H1 (cell line): ENCODE results near the gene ZNF839. TPM values are rescaled to one million over a fixed set of nuclear protein-coding genes. Genes with fewer than 3 reads are reported as not detected.

ENCODE experiments used
- CTCF ChIA-PET: fragments of 300-600 bp; sonication (Branson Sonifier 250); formaldehyde crosslinking; loops from one replicate; lab custom pipeline; 2021; ENCODE audit not compliant: partially characterized antibody; lab: Charles Lee
- POLR2A ChIA-PET: fragments of 300-600 bp; sonication (Branson Sonifier 250); formaldehyde crosslinking; loops from one replicate; lab custom pipeline; 2021; ENCODE audit warnings: inconsistent platforms; ENCODE audit not compliant: partially characterized antibody; lab: Charles Lee
- DNase-seq, 2 experiments: peaks; one replicate each; pipeline versions ENCODE4 v3.0.0 to v3.0.0-alpha.2; 2010 to 2022; ENCODE audit warnings: low spot score in 2 of 2, low read depth in 1 of 2, mixed read lengths in 1 of 2
- FAIRE-seq: peaks from 2 replicates; lab custom pipeline; 2011; peaks lifted over from hg19 to GRCh38; lab: Jason Lieb, UNC
- H2AFZ ChIP-seq: 2 replicates; pipeline ENCODE4 v1.8.1; 2012; ENCODE audit warnings: low read length, inconsistent platforms
- H2AK5ac ChIP-seq: 2 replicates; pipeline ENCODE4 v1.6.1; 2013; ENCODE audit warnings: low read depth, low read length
- H2BK120ac ChIP-seq: replicated peaks from 2 replicates; pipeline ENCODE3; 2013; ENCODE audit warnings: low read depth, low read length, inconsistent platforms
- H2BK12ac ChIP-seq: 2 replicates; pipeline ENCODE4 v1.6.1; 2013; ENCODE audit warnings: low read depth, low read length
- H2BK15ac ChIP-seq: 2 replicates; pipeline ENCODE4 v1.6.1; 2013; ENCODE audit warnings: low read length
- H2BK20ac ChIP-seq: 2 replicates; pipeline ENCODE4 v1.6.1; 2013; ENCODE audit warnings: low read length
- H2BK5ac ChIP-seq: 2 replicates; pipeline ENCODE4 v1.6.1; 2013; ENCODE audit warnings: low read depth, low read length
- H3K14ac ChIP-seq: 2 replicates; pipeline ENCODE4 v1.6.1; 2013; ENCODE audit warnings: inconsistent platforms; ENCODE audit not compliant: insufficient read length
- H3K18ac ChIP-seq: 2 replicates; pipeline ENCODE4 v1.6.1; 2013; ENCODE audit warnings: low read length; ENCODE audit errors: extremely low read depth
- H3K23ac ChIP-seq: 2 replicates; pipeline ENCODE4 v1.6.1; 2013; ENCODE audit warnings: inconsistent platforms; ENCODE audit not compliant: insufficient read length
- H3K23me2 ChIP-seq: 2 replicates; pipeline ENCODE4 v1.6.1; 2013; ENCODE audit warnings: low read depth, low read length
- H3K27ac ChIP-seq: 2 replicates; pipeline ENCODE4 v1.6.1; 2011; ENCODE audit warnings: low read depth, low read length, inconsistent platforms
- H3K27me3 ChIP-seq, 4 experiments: replicated peaks in 1 of 4; 1 replicate in 1 of 4; 2 replicates in 3 of 4; pipeline versions ENCODE4 v1.6.1 to v1.8.1; 2011 to 2013; ENCODE audit warnings: low read length in 3 of 4, mild to moderate bottlenecking in 3 of 4, inconsistent platforms in 2 of 4, mixed read lengths in 2 of 4, moderate library complexity in 1 of 4; ENCODE audit not compliant: control insufficient read depth in 3 of 4, insufficient read depth in 3 of 4; ENCODE audit errors: extremely low read depth in 1 of 4
- H3K36me3 ChIP-seq, 4 experiments: 2 replicates each; pipeline versions ENCODE4 v1.6.1 to v1.8.1; 2011 to 2013; ENCODE audit warnings: mild to moderate bottlenecking in 4 of 4, low read length in 3 of 4, moderate library complexity in 2 of 4, control low read depth in 1 of 4, inconsistent platforms in 1 of 4; ENCODE audit not compliant: insufficient read depth in 4 of 4, control insufficient read depth in 2 of 4
- H3K4ac ChIP-seq: replicated peaks from 2 replicates; pipeline ENCODE3; 2013; ENCODE audit warnings: low read length, low read depth, mixed read lengths, inconsistent platforms; ENCODE audit not compliant: insufficient read length
- H3K4me1 ChIP-seq, 4 experiments: replicated peaks in 1 of 4; 1 replicate in 1 of 4; 2 replicates in 3 of 4; pipeline versions ENCODE4 v1.6.1 to v1.8.1; 2011 to 2013; ENCODE audit warnings: low read length in 3 of 4, inconsistent platforms in 2 of 4, mixed read lengths in 1 of 4; ENCODE audit not compliant: insufficient read depth in 4 of 4, control insufficient read depth in 3 of 4
- H3K4me2 ChIP-seq, 2 experiments: 2 replicates each; pipeline versions ENCODE4 v1.6.1 to v1.8.1; 2011 to 2013; ENCODE audit warnings: low read depth in 2 of 2, low read length in 2 of 2, control low read depth in 1 of 2, inconsistent platforms in 1 of 2, mild to moderate bottlenecking in 1 of 2; ENCODE audit not compliant: insufficient read depth in 1 of 2
- H3K4me3 ChIP-seq, 4 experiments: fragments of 200-600, 300-600 bp in 1 of 4; sonication (generic), shearing (Covaris generic), sonication (Bioruptor Twin) in 1 of 4; 2 replicates each; pipeline versions ENCODE4 v1.5.1 to v1.8.1; 2011 to 2016; ENCODE audit warnings: low read length in 4 of 4, low read depth in 3 of 4, control low read depth in 2 of 4, inconsistent platforms in 2 of 4, mild to moderate bottlenecking in 2 of 4, mixed read lengths in 1 of 4, moderate library complexity in 1 of 4; ENCODE audit not compliant: insufficient read depth in 2 of 4; ENCODE audit errors: extremely low read depth in 1 of 4
- H3K56ac ChIP-seq: replicated peaks from 2 replicates; pipeline ENCODE3; 2013; ENCODE audit warnings: low read depth, mild to moderate bottlenecking, mixed read lengths, low read length, inconsistent platforms; ENCODE audit not compliant: insufficient read length
- H3K79me1 ChIP-seq: 2 replicates; pipeline ENCODE4 v1.6.1; 2013; ENCODE audit warnings: low read depth, low read length, control low read depth
- H3K79me2 ChIP-seq, 2 experiments: 2 replicates each; pipeline versions ENCODE4 v1.6.1 to v1.8.1; 2012 to 2013; ENCODE audit warnings: low read length in 2 of 2, mild to moderate bottlenecking in 2 of 2, inconsistent platforms in 1 of 2; ENCODE audit not compliant: insufficient read depth in 2 of 2, control insufficient read depth in 1 of 2
- H3K9ac ChIP-seq, 4 experiments: replicated peaks in 1 of 4; 1 replicate in 1 of 4; 2 replicates in 3 of 4; pipeline versions ENCODE4 v1.6.1 to v1.8.1; 2011 to 2013; ENCODE audit warnings: low read depth in 3 of 4, low read length in 3 of 4, control low read depth in 2 of 4, mild to moderate bottlenecking in 2 of 4, moderate library complexity in 2 of 4, inconsistent platforms in 1 of 4; ENCODE audit errors: extremely low read depth in 1 of 4
- H3K9me3 ChIP-seq, 2 experiments: 2 replicates each; pipeline versions ENCODE4 v1.6.1 to v1.8.1; 2012 to 2013; ENCODE audit warnings: mild to moderate bottlenecking in 2 of 2, moderate library complexity in 2 of 2, control low read depth in 1 of 2, inconsistent platforms in 1 of 2, low read depth in 1 of 2, low read length in 1 of 2, mixed read lengths in 1 of 2; ENCODE audit not compliant: insufficient read depth in 2 of 2
- H4K20me1 ChIP-seq, 2 experiments: replicated peaks in 1 of 2; 2 replicates each; pipeline versions ENCODE3 to v1.8.1; 2011 to 2013; ENCODE audit warnings: inconsistent platforms in 2 of 2, low read length in 2 of 2, mild to moderate bottlenecking in 1 of 2; ENCODE audit not compliant: insufficient read depth in 2 of 2, control insufficient read depth in 1 of 2
- H4K5ac ChIP-seq: 2 replicates; pipeline ENCODE4 v1.6.1; 2013; ENCODE audit warnings: low read length, low read depth, mixed read lengths, inconsistent platforms; ENCODE audit not compliant: insufficient read length
- H4K8ac ChIP-seq: 2 replicates; pipeline ENCODE4 v1.8.0; 2013; ENCODE audit warnings: mild to moderate bottlenecking, moderate library complexity, low read length, inconsistent platforms; ENCODE audit not compliant: insufficient read depth; ENCODE audit errors: extremely low read depth
- H4K91ac ChIP-seq: replicated peaks from 2 replicates; pipeline ENCODE3; 2013; ENCODE audit warnings: low read length, mixed read lengths, inconsistent platforms; ENCODE audit not compliant: insufficient read length
- BCL11A ChIP-seq, 2 experiments: IDR thresholded peaks; one replicate each; pipeline ENCODE4 v1.6.1; 2011; ENCODE audit warnings: low read depth in 2 of 2, low read length in 2 of 2, mild to moderate bottlenecking in 2 of 2
- POLR2A ChIP-seq, 2 experiments: IDR thresholded peaks; 1 replicate in 1 of 2; 2 replicates in 1 of 2; pipeline ENCODE4 v1.6.1; 2011; ENCODE audit warnings: low read depth in 2 of 2, low read length in 2 of 2, mild to moderate bottlenecking in 2 of 2; ENCODE audit errors: control extremely low read depth in 1 of 2
- WGBS, 2 experiments: shearing (Covaris generic) in 1 of 2; methylation state at CpG; one replicate each; pipeline versions ENCODE4 v1.1.6 to v1.1.7; 2013 to 2015; ENCODE audit warnings: low lambda C conversion rate in 2 of 2, mixed read lengths in 2 of 2, inconsistent platforms in 1 of 2, low coverage in 1 of 2, missing lambda C conversion rate in 1 of 2; ENCODE audit not compliant: insufficient replicate concordance in 2 of 2, insufficient coverage in 1 of 2, insufficient read length in 1 of 2; ENCODE audit errors: extremely low coverage in 1 of 2, missing lambda C conversion rate in 1 of 2; 5-methylcytosine and 5-hydroxymethylcytosine counted together
- polyA plus RNA-seq, 7 experiments: library from polyadenylated mRNA; depleted of rRNA in 3 of 7; stranded (reverse) in 5 of 7; unstranded in 2 of 7; fragments of >200 nt in 5 of 7; fragments of 200-250 nt in 2 of 7; gene quantifications; 1 replicate in 5 of 7; 2 replicates in 1 of 7; 4 replicates in 1 of 7; pipeline versions ENCODE4 v1.2.1 to v1.2.3, GENCODE V29; 2011 to 2013; ENCODE audit warnings: missing spikeins in 2 of 7, mixed read lengths in 2 of 7
- total RNA-seq: library from RNA; stranded (reverse); fragmentation: NEBNext Ultra II Directional; extraction: Animal tissue kit (Norgen Biotek cat#: 25700); gene quantifications from 2 replicates; pipeline ENCODE4 v1.2.1, GENCODE V29; 2021

ZNF839 gene
- total and polyA plus RNA-seq, 2 of the 8 experiments (the other 6 are each of a cell fraction or from before 2014, with no cell fraction given) = 8.1 to 9.4 TPM

DNA sequence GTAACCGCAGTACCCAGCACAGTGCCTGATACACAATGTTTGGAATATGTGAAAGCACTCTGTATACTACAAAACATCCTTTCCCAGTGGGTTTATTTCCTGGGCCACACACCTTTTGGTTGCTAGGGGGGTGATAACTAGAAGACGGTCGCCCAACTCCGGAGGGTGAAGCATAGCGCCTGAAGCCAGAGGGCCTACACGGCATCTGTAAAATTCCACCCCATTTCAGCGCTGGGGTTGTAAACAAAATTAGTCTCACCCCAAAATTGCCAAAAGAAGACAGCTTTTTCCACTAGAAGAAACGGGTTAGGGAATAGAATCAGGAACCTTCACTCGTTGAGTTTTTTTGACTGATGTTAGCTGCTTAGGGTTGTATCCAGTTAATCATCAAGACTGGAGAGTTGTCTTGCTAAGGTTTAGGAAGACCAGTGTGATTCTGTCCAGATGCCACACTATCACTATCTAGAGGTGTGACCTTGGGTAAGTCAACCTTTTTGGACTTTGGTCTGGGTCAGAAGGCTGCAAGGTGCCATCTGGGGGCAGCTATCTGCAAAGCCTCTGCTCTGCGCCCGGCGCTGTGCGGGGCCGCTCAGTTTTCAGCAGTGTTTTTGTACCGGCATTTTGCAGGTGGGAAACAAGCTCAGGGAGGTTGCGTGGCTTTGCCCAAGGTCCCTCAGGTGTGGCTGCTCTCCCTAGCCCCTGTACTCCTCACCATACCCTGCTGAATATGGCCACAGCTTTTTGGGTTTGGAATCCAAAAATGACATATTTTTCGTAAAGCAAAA lies 1.3 kb downstream of the ZNF839 start:
- H2AK5ac ChIP-seq = no peak overlapping the region
- H2BK12ac ChIP-seq = no peak overlapping the region
- H2AFZ ChIP-seq = no peak overlapping the region
- H4K20me1 ChIP-seq = peaks cover 0 to 2% of the 10 kb centered on the region in 2 experiments
- H3K4me2 ChIP-seq = peak overlapping the region; percentile 72 to 83
- H3K23ac ChIP-seq = no peak overlapping the region
- no peak overlapping the region for H3K56ac ChIP-seq
- H3K27ac ChIP-seq = no peak overlapping the region
- no peak overlapping the region for H2BK5ac ChIP-seq
- H3K18ac ChIP-seq = no peak overlapping the region
- peaks cover 17% of the 10 kb centered on the region for H3K23me2 ChIP-seq
- FAIRE-seq (no peak), DNase-seq (no peak)
- H3K27me3 ChIP-seq = 0 out of 7 replicates have a peak, but pooled peaks cover 0 to 2% (median 0%) of the 10 kb centered on the region in 4 experiments
- H3K9me3 ChIP-seq = no peaks in the 10 kb centered on the region
- H3K36me3 ChIP-seq = peaks cover 0 to 1% (median 0%) of the 10 kb centered on the region in 4 experiments; a peak in 1 of 8 replicates
- H2BK120ac ChIP-seq = no peak overlapping the region
- POLR2A ChIA-PET = interaction anchor here (0.8 to 1.6 kb wide), 4 partner anchors 14 to 233 kb away, joined by 3 to 5 read pairs (median 3); no protein-coding TSS in a partner anchor
- H4K91ac ChIP-seq = no peak overlapping the region
- CTCF ChIA-PET = interaction anchor here (0.6 to 3.7 kb wide), 9 partner anchors 12 to 225 kb away, joined by 3 to 22 read pairs (median 4); partner anchors contain the start of gene MOK
- H3K4me3 ChIP-seq = peak overlapping the region; percentile 78 to 97 (median 86)
- no peak overlapping the region for H4K5ac ChIP-seq
- peak overlapping the region in 2 of 4 experiments; percentile 63; a peak in 3 of 7 replicates for H3K9ac ChIP-seq
- TF ChIP-seq BCL11A (IDR thresholded peaks at IDR 0.05; ENCODE audit: low read depth in 2 of 2, low read length in 2 of 2) (no peak), POLR2A (IDR thresholded peaks at IDR 0.05; ENCODE audit: control extremely low read depth in 1 of 2, low read depth in 2 of 2, low read length in 2 of 2) (0 out of 3 replicates have a peak, but pooled peaks of 1 of the 2 experiments have one; percentile 14)
- H4K8ac ChIP-seq = no peak overlapping the region; the same call in 1 of the 2 replicates
- H2BK15ac ChIP-seq = no peak overlapping the region
- H3K79me1 ChIP-seq = no peaks in the 10 kb centered on the region; the same call in 1 of the 2 replicates
- peaks cover 0 to 9% (median 4%) of the 10 kb centered on the region in 4 experiments; a peak in 4 of 7 replicates for H3K4me1 ChIP-seq
- no peak overlapping the region for H3K4ac ChIP-seq
- WGBS, 2 experiments = 93% methylated on average over 17 of the region's 17 CpGs; no CpG with 5 or more reads in 1 of the 2 experiments
- no peaks in the 10 kb centered on the region; a peak in 1 of 4 replicates for H3K79me2 ChIP-seq
- H3K14ac ChIP-seq = no peak overlapping the region
- H2BK20ac ChIP-seq = no peak overlapping the region
